ENCODE data around the gene OVAAL. TPM values are rescaled to one million over a fixed set of nuclear protein-coding genes. Genes with fewer than 3 reads are reported as not detected.

Gene OVAAL
- total and polyA plus RNA-seq, 2 of the 8 experiments (the other 6 are each of a cell fraction or from before 2014, with no cell fraction given): not detected

DNA sequence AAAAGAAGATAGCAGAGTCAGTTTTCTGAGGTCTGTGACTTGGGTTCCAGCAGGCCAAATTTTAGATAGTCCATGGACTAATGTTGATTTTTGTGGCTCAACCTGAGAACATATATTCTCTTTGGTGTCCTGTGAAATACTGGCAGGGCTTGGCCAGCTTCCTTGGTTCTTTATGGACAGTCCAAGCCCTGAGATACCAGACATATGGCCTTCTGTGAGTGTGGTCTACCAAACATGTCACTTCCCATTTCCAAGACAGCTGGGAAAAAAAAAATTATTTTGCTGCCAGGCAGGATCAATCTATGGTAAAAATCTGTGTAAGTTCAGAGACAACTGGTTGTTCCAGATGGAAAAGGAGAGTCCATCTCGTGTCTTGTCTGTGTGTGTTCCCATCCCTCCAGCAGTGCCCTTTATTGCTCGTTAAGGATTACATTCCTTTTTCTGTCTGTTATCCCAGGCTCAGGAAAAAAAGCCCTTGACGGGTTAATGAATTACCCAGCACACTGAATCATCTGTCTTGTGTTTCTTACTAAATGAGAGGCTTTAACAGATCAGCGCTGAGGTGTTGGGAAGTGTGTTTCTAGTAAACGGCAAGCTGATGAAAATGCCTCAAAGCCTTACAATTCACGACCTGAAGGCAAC is 39.7 kb downstream of the OVAAL start:
- no peaks in the 10 kb centered on the region for H3K36me3 ChIP-seq (ENCODE audit: control insufficient read depth in 2 of 4, insufficient read depth in 4 of 4, low read length in 3 of 4)
- H2AFZ ChIP-seq (ENCODE audit: low read length): peak overlapping the region; percentile 26; the same call in 1 of the 2 replicates
- no peaks in the 10 kb centered on the region for H3K23me2 ChIP-seq (ENCODE audit: low read depth, low read length)
- no peak overlapping the region for H2BK120ac ChIP-seq (replicated peaks; ENCODE audit: low read depth, low read length)
- H3K23ac ChIP-seq (ENCODE audit: insufficient read length): no peak overlapping the region
- H3K27me3 ChIP-seq (replicated peaks in 1 of 4; ENCODE audit: control insufficient read depth in 3 of 4, extremely low read depth in 1 of 4, insufficient read depth in 3 of 4, low read length in 3 of 4): no peaks in the 10 kb centered on the region; a peak in 1 of 7 replicates
- no peak overlapping the region for H3K56ac ChIP-seq (replicated peaks; ENCODE audit: insufficient read length, low read depth, low read length)
- no peaks in the 10 kb centered on the region for H3K9me3 ChIP-seq (ENCODE audit: insufficient read depth in 2 of 2, low read depth in 1 of 2, low read length in 1 of 2)
- no peak overlapping the region for H3K9ac ChIP-seq (replicated peaks in 1 of 4; ENCODE audit: extremely low read depth in 1 of 4, low read depth in 3 of 4, low read length in 3 of 4)
- FAIRE-seq (no peak), DNase-seq (ENCODE audit: low read depth in 1 of 2, low spot score in 2 of 2) (no peak)
- H3K4me2 ChIP-seq (ENCODE audit: insufficient read depth in 1 of 2, low read depth in 2 of 2, low read length in 2 of 2): no peak overlapping the region
- H3K14ac ChIP-seq (ENCODE audit: insufficient read length): no peak overlapping the region
- H3K18ac ChIP-seq (ENCODE audit: extremely low read depth, low read length): no peak overlapping the region
- WGBS, 2 experiments (ENCODE audit: extremely low coverage in 1 of 2, insufficient coverage in 1 of 2, insufficient read length in 1 of 2, insufficient replicate concordance in 2 of 2, low coverage in 1 of 2, low lambda C conversion rate in 2 of 2, missing lambda C conversion rate in 1 of 2): 71% methylated on average over 6 of the region's 6 CpGs; no CpG with 5 or more reads in 1 of the 2 experiments
- ChIA-PET POLR2A (ENCODE audit: partially characterized antibody) (no interaction called here), CTCF (ENCODE audit: partially characterized antibody) (no interaction called here)
- H4K5ac ChIP-seq (ENCODE audit: insufficient read length, low read depth, low read length): no peak overlapping the region
- H3K4me1 ChIP-seq (replicated peaks in 1 of 4; ENCODE audit: control insufficient read depth in 3 of 4, insufficient read depth in 4 of 4, low read length in 3 of 4): no peaks in the 10 kb centered on the region; a peak in 1 of 7 replicates
- H3K4me3 ChIP-seq (ENCODE audit: extremely low read depth in 1 of 4, insufficient read depth in 2 of 4, low read depth in 3 of 4, low read length in 4 of 4): no peak overlapping the region
- no peak overlapping the region for H2BK15ac ChIP-seq (ENCODE audit: low read length)
- no peak for TF ChIP-seq YY1 (IDR thresholded peaks at IDR 0.05; ENCODE audit: low read depth, low read length)
- TF ChIP-seq, protein P1, sequence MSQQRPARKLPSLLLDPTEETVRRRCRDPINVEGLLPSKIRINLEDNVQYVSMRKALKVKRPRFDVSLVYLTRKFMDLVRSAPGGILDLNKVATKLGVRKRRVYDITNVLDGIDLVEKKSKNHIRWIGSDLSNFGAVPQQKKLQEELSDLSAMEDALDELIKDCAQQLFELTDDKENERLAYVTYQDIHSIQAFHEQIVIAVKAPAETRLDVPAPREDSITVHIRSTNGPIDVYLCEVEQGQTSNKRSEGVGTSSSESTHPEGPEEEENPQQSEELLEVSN (IDR thresholded peaks at IDR 0.05): no peak
- no peak for TF ChIP-seq SP2 (IDR thresholded peaks at IDR 0.05; ENCODE audit: low read length)
- TF ChIP-seq, protein P2, sequence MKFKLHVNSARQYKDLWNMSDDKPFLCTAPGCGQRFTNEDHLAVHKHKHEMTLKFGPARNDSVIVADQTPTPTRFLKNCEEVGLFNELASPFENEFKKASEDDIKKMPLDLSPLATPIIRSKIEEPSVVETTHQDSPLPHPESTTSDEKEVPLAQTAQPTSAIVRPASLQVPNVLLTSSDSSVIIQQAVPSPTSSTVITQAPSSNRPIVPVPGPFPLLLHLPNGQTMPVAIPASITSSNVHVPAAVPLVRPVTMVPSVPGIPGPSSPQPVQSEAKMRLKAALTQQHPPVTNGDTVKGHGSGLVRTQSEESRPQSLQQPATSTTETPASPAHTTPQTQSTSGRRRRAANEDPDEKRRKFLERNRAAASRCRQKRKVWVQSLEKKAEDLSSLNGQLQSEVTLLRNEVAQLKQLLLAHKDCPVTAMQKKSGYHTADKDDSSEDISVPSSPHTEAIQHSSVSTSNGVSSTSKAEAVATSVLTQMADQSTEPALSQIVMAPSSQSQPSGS (IDR thresholded peaks at IDR 0.05; ENCODE audit: low read length): no peak
- H2AK5ac ChIP-seq (ENCODE audit: low read depth, low read length): no peak overlapping the region
- no peaks in the 10 kb centered on the region for H4K20me1 ChIP-seq (replicated peaks in 1 of 2; ENCODE audit: control insufficient read depth in 1 of 2, insufficient read depth in 2 of 2, low read length in 2 of 2)
- no peak overlapping the region for H2BK5ac ChIP-seq (ENCODE audit: low read depth, low read length)
- H3K4ac ChIP-seq (replicated peaks; ENCODE audit: insufficient read length, low read depth, low read length): no peak overlapping the region
- H3K79me2 ChIP-seq (ENCODE audit: control insufficient read depth in 1 of 2, insufficient read depth in 2 of 2, low read length in 2 of 2): no peaks in the 10 kb centered on the region
- no peak overlapping the region for H4K8ac ChIP-seq (ENCODE audit: extremely low read depth, insufficient read depth, low read length)
- H4K91ac ChIP-seq (replicated peaks; ENCODE audit: insufficient read length, low read length): no peak overlapping the region
- no peak overlapping the region for H2BK20ac ChIP-seq (ENCODE audit: low read length)
- H3K79me1 ChIP-seq (ENCODE audit: low read depth, low read length): no peaks in the 10 kb centered on the region
- no peak overlapping the region for H3K27ac ChIP-seq (ENCODE audit: low read depth, low read length)
- no peak overlapping the region for H2BK12ac ChIP-seq (ENCODE audit: low read depth, low read length)
